Hematopoietic multipotent progenitor cell treated with erythropoietin and hydrocortisone succinate and interleukin-3 and kit ligand, for 17 days (in vitro differentiated cells): Measurements from ENCODE around the gene ZNF844.
A peak's percentile ranks its signal among the peaks of the same experiment; 100 is the strongest.
"Not testable (repeated sequence)": the region's sequence is repeated elsewhere in the genome, so short reads cannot be mapped to it uniquely, and the experiment has no call there.

Experiments used
- DNase-seq: peaks from one replicate; pipeline ENCODE4 v3.0.0-alpha.2; 2015; ENCODE audit warnings: low spot score

ZNF844 gene

DNA sequence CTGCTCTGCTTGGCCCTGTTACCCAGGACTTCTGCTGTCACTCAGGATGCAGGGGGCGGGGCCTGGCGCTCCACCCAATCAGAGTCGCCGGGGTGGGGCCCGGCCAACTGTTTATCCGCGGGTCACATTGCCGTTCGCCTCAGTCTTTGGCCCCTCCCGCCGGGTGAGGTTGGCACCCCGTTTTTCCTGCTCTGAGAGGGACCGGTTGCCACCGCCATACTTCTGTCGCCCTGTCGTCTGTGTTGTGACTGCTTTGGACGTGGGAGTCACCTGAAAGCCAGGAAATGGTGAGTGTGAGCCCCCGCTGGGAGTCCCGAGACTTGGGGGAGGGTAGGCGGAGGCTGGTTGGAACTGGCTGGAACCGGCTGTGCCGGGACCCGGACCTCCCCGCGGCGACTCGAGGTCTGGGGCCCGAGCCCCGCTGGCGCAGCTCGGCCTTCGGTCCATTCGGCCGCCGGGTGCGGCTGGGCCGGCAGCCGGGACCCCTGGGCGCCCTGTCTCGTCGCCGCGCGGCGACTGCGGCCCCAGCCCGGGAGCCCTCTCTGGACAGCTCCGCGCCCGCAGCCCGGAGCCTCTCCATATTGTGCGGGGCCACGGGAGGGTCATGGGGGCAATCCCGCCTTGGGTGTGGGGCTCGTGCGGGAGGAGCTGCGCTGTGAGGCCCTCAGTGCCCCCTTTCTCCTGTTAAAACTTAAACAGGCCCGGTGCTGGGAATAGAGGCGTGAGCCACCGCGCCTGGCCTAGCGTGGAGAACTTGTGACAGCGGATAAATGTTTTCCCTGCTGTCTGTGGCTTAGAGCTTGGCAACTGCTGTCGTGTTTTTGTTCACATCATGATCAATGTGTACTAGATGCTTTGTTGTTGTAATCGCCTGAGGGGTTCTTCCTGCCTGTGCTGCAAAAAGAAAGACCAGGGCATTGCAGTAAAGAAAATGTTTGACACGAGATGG, at the start of gene ZNF844:
TSS of gene ZNF844 (plus strand) at position 142 of the 949 bp plus-strand sequence. CDS start at position 285, 143 bp downstream.
- DNase-seq: peak; percentile 82

DNA sequence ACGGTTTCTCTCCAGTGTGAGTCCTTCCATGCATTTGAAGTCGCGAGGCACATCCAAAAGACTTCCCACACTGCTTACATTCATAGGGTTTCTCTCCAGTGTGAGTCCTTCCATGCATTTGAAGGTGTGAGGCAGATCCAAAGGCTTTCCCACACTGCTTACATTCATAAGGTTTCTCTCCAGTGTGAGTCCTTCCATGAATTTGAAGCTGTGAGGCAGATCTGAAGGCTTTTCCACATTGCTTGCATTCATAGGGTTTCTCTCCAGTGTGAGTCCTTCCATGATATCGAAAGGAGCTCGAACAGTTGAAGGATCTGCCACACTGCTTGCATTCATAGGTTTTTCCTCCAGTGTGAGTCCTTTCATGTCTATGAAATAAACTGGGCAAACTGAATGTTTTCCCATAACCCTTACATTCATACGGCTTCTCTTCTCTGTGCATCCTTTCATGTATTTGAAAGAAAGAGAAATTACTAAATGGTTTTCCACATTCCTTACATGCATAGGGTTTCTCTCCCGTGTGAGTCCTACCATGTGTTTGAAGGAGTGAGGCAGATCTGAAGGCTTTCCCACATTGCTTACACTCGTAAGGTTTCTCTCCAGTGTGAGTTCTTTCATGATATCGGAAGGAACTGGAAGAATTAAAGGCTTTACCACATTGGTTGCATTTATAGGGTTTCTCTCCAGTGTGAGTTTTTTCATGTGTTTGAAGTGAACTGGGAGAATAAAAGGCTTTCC, 49.3 kb upstream of the ZNF844 start:
- DNase-seq: no peak

DNA sequence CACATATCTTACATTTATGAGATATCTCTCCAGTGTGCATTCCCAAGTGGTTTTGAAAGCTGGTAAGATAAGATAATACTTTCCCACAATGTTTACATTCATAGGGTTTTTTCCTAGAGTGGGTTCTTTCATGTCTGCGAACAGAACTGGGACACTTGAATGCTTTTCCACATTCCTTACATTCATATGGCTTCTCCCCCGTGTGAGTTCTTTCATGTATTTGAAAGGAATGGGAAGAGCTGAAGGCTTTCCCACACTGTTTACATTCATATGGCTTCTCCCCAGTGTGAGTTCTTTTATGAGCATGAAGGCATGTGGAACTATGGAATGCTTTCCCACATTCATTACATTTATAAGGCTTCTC, 48.8 kb upstream of the ZNF844 start:
- no peak for DNase-seq

DNA sequence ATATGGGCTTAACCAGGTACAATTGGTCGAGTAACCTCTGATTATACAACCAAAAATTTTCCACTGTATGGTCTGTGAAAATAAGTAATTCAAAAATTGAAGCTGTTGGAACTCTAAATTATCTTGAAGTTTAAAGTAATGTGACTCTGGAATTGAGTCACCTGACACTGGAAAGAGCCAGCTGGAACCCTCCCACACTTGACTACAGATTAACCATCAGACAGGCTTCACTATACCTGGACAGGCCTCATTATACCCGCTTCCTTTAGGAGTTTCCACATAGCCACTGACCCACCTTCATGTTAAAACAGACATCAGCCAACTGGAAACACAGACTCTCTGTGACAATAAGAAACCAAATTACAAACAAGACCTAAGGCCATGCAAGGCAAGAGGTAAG, 30.3 kb upstream of the ZNF844 start:
- DNase-seq: no peak

DNA sequence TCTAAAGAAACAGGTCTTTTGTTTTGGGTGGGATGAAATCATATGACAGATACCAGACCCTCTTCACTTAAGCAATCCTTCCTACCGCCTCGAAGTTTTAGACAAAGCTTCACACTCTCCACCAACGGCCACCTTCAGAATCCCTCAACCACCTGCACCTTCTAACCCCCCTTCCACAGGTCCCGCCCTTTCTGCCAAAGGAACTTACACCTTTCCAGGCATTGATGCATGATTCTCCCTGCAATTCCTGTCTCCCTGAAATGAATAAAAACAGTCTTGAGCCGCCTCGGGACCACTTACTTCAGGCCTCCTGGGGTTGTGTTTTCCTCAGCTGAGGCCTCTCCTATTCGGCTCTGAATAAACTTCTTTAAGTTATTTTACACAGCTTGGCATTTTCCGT, 29.9 kb upstream of the ZNF844 start:
- DNase-seq: no peak

DNA sequence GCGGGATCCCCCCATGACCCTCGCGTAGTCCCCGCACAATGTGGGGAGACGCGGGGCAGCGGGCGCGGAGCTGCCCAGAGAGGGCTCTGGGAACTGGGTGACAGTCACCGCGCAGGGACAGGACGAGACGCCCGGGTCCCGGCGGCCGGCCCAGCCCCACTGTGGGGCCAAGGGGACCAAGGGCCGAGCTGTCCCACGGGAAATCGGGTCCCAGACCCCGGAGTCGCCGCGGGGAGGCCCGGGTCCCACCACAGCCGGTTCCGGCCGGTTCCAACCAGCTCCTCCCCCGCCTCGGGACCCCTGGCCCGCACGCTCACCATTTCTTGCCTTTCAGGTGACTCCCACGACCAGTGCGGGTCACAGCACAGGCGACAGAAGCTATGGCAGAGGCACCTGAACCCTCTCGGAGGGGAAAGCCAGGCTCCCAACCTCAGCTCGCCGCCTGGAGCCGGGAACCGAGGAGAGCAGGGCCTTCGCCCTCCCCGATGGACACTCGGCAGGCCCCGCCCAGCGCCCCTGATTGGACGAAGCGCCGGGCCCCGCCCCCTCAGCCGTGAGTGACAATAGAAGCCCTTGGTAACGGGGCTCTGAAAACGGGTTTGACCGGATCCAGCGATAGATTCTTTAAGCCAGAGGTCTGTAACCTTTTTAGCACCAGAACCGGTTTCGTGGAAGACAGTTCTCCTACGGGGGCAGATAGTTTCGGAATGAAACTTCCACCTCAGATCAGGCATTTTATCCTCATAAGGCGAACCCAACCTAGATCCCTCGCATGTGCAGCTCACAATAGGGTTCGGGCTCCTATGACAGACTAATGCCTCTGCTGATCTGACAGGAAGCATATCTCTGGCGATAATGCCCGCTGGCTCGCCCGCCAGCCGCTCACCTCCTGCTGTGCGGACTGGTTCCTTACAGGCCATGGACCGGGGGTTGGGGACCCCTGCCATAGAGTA, 29.0 kb upstream of the ZNF844 start, which contains the start of gene ZNF433:
TSS of gene ZNF433 (minus strand) at position 460 of the 953 bp plus-strand sequence. CDS start at position 320, 140 bp downstream.
- DNase-seq: peak; percentile 72

DNA sequence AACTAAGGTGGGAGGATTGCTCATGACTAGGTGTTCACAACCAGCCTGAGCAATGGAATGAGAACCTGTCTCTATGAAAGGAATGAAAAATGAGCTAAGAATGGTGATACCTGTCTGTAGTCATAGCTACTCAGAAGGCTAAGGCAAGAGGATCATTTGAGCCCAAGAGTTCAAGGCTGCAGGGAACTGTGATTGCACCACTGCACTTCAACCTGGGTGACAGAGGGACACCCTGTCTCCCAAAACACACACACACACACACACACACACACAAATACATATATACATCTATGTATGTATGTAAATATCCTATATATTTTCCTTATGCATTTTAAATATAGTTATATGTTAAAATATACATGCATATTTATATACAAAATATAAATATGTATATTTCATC, 21.6 kb upstream of the ZNF844 start:
- DNase-seq: no peak

DNA sequence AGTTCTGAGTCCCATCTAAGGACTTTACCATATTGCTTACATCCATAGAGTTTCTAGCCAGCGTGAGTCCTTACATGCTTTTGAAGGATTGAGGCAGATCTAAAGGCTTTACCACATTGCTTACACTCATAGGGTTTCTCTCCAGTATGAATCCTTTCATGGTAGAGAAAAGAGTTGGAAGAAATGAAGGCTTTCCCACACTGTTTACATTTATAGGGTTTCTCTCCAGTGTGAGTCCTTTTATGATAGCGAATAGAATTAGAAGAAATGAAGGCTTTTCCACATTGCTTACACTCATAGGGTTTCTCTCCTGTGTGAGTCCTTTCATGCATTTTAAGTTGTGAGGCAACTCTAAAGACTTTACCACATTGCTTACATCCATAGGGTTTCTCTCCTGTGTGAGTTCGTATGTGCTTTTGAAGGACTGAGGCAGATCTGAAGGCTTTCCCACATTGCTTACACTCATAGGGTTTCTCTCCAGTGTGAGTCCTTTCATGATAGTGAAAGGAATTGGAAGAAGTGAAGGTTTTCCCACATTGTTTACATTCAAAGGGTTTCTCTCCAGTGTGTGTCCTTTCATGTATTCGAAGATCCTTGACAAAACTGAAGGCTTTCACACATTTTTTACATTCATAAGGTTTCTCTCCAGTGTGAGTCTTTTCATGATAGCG, 20.6 kb upstream of the ZNF844 start:
- DNase-seq: no peak

DNA sequence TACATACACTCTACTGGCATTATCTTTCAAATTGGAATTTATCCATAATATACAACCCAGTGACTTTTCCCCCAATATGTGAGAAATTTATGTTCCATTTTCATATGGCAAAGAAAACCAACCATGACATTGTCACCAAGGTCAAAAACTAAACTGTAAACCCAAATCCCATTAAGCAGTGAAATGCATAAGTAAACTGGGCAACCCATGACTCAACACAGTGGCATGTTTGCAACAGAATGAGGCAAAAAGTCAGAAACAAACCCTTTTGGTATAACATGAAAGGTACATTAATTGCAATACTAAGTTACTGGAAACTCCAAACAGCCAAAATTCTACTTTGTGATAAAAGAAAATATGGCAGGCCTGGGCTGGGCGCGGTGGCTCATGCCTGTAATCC, 16.7 kb upstream of the ZNF844 start:
- DNase-seq: no peak

DNA sequence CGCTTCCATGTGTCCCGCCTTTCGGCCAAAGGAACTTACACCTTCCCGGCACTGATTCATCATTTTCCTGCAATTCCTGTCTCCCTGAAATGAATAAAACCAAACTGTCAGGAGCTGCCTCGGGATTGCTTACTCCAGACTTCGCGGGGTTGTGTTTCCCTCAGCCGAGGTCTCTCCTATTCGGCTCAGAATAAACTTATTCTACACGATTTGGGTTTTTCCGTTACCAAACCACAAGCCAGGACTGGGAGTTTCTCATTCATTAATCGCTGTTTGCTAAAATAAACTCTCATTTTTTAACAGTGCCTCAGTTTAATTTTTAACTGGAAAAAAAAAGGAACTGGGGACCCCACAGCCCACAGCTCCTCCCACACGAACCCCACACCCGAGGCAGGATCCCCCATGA, 12.4 kb upstream of the ZNF844 start:
- no peak for DNase-seq

DNA sequence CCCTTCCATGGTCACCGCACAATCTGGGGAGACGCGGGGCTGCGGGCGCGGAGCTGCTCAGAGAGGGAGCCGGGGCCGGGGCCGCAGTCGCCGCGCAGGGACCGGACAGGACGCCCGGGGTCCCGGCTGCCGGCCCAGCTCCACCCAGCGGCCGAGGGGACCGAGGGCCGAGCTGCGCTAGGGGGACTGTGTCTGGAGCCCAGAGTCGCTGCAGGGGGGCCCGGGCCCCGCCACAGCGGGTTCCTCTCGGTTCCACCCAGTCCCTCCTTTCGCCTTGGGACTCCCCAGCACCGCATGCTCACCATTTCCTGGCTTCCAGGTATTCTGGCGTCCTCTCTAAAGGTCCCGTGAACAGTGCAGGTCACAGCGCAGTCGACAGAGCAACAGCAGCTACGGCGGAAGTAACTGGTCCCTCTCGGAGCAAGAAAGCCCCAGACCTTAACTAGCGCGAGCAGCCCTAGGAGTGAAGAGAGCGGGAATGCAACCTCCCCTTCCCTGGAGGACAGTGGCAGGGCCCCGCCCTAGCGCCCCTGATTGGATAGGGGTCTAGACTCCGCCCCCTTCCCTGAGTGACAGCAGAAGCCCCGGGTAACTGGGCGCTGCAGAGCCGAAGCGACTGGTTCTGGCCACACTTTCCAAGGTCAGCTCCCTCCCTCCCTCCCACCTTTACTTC, 11.9 kb upstream of the ZNF844 start, which contains the start of gene ZNF878:
TSS of gene ZNF878 (minus strand) at position 465 of the 673 bp plus-strand sequence. CDS start at position 305, 160 bp downstream.
- peak; percentile 21 for DNase-seq

DNA sequence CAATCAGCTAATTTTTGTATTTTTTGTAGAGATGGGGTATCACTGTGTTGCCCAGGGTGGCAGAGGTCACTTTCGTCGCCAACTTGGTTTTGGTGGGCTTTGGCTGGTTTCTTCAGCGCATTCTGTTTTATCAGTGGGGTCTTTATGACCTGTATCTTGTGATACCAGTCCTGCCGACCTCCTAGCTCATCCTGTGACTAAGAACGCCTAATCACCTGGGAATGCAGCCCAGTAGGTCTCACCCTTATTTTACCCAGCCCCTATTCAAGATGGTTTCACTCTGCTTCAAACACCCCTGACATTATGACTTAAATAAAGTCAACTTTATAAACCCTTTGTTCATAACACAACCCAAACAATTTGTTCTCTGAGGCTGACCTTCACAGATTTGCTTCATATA, 8.7 kb upstream of the ZNF844 start:
- DNase-seq: no peak

DNA sequence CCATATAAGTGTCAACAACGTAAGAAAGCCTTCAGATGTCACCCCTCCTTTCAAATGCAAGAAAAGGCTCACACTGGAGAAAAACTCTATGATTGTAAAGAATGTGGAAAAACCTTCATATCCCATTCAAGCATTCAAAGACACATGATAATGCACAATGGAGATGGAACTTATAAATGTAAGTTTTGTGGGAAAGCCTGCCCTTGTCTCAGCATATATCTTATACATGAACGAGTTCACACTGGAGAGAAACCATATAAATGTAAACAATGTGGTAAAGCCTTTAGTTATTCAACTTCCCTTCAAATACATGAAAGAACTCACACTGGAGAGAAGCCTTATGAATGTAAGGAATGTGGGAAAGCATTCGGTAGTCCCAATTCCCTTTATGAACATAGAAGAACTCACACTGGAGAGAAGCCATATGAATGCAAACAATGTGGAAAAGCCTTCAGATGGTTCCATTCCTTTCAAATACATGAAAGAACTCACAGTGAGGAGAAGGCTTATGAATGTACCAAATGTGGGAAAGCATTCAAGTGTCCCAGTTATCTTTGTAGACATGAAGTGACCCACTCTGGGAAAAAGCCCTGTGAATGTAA, 11.1 kb downstream of the ZNF844 start:
- DNase-seq: no peak

DNA sequence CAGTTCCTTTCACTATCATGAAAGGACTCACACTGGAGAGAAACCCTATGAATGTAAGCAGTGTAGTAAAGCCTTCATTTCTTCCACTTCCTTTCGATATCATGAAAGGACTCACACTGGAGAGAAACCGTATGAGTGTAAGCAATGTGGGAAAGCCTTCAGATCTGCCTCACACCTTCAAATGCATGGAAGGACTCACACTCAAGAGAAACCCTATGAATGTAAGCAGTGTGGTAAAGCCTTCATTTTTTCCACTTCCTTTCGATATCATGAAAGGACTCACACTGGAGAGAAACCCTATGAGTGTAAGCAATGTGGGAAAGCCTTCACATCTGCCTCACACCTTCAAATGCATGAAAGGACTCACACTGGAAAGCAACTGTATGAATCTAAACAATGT, 11.8 kb downstream of the ZNF844 start:
- not testable (repeated sequence) for DNase-seq

DNA sequence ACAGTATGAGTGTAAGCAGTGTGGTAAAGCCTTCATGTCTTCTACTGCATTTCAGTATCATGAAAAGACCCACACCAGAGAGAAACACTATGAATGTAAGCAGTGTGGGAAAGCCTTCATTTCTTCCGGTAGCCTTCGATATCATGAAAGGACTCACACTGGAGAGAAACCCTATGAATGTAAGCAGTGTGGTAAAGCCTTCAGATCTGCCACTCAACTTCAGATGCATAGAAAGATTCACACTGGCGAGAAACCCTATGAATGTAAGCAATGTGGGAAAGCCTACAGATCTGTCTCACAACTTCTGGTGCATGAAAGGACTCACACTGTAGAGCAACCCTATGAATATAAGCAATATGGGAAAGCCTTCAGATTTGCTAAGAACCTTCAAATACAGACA, 12.8 kb downstream of the ZNF844 start:
- DNase-seq: no peak

DNA sequence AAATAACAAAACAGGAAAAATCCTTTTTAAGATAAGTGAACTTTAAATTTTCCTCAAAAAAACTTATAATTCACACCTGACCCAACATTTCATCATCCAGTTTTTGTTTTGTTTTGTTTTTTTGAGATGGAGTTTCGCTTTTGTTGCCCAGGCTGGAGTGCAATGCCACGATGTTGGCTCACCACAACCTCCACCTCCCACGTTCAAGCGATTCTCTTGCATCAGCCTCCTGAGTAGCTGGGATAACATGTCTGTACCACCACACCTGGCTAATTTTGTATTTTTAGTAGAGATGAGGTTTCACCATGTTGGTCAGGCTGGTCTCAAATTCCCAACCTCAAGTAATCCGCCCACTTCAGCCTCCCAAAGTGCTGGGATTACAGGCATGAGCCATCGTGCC, 18.8 kb downstream of the ZNF844 start:
- DNase-seq: not testable (repeated sequence)

DNA sequence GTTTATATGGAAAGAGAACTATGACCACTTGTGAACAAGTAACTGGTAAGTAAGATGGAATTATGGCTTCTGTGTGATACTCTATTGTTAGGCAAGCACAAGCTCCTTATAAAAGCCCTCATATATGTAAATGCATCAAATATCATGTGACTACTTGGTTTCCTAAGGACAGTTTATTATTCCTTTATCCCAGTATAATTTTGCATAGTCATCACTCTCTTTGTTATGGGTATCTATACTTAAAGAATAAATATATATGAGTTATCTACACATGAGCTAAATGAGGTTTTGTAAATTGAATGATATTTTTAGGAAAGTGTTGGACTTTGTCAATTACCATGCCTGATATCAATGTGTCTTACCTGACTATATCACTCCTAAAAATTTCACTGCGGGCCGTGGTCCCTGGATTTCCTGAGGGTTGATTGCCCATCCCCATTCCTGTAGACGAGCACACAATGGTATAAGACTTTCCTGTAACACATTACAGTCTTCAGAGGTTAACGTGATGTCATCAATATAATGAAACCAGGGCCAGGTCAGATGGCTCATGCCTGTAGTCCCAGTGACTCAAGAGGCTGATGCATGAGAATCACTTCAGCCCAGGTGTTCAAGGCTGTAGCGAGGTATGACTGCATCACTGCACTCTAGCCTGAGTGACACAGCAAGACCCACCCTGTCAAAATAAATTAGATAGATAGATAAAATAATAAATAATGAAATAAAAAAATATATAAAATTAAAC, 20.7 kb downstream of the ZNF844 start:
- no peak for DNase-seq

DNA sequence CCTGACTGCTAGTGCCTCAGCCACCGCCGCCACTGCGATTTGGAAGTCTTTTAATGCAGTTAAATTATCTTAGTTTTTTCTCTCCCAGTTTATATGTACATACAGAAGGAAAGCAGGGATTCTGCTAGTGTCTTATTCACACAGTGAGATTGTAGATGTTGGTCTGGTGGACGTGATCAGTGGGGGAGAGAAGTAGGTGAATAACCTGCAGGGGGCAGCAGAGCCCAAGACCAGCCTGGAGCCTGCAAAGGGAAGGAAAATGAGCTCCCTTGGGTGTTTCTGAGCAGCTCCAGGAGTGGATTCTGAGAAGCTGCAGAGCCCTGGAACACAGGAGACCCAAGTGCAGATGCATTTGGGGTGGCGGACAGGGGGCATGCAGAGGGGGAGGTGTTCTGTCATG, 26.3 kb downstream of the ZNF844 start:
- DNase-seq: peak; percentile 45

DNA sequence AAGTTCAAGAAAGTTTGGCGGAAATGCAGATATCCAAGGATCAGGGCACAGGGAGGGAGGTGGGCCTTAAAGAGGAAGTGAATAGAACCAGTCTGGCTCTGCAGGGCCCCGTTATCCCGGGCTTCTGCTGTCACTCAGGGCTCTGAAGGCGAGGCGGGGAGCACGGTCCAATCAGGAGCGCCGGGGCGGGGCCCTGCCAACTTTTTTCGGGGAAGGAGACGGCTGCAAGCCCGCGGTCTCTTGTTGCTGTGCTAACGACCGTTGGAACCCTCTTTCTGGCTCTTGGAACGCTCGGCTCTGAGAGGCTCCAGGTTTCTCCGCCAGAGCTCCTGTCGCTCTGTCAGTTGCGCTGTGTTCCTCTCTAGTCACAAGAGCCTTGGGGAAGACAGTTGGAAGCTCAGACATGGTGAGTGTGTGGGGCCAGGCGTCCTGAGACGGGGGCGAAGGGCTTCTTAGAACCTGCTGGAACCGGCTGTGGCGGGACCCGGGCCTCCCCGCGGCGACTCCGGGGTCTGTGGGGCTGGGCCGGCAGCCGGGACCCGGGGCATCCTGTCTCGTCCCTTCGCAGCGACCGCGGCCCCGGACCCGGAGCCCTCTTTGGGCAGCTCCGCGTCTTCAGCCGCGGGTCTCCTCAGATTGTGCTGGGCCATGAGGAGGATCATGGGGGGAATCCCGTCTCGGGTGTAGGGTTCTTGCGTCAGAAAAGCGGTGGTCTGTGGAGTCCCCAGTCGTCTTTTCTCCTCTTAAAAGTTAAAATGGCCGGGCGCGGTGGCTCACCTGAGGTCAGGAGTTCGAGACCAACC, 27.7 kb downstream of the ZNF844 start:
- peak; percentile 44 for DNase-seq
